Activated CD8-positive, alpha-beta memory T cell treated with anti-CD3 and anti-CD28 coated beads for 24 hours (primary cell): ENCODE data around the gene PCDHA1.
"Not testable (repeated sequence)": the region's sequence is repeated elsewhere in the genome, so short reads cannot be mapped to it uniquely, and the experiment has no call there.

Experiments
- DNase-seq: peaks from one replicate; pipeline ENCODE4 v3.0.0-alpha.2; 2020

PCDHA1 gene

GRCh38 chr5:140785905-140786686, at the start of gene PCDHA1:
PCDHA1 (plus strand) TSS chr5:140786140.
- no peak for DNase-seq

- no peak for DNase-seq
Observed at GRCh38 chr5:140737486-140737885, 48.5 kb upstream of the PCDHA1 start.

- no peak for DNase-seq
Observed at GRCh38 chr5:140741967-140742366, 44.0 kb upstream of the PCDHA1 start.

- DNase-seq: no peak
Observed at GRCh38 chr5:140753561-140753960, 32.4 kb upstream of the PCDHA1 start.

- DNase-seq: no peak
Observed at GRCh38 chr5:140764177-140764973, 21.6 kb upstream of the PCDHA1 start.

- no peak for DNase-seq
Observed at GRCh38 chr5:140767444-140767843, 18.5 kb upstream of the PCDHA1 start.

GRCh38 chr5:140780512-140780911, 5.4 kb upstream of the PCDHA1 start:
- no peak for DNase-seq

GRCh38 chr5:140787422-140787821, 1.5 kb downstream of the PCDHA1 start:
- DNase-seq: not testable (repeated sequence)

- DNase-seq: not testable (repeated sequence)
Observed at GRCh38 chr5:140787849-140788504, 2.0 kb downstream of the PCDHA1 start.

GRCh38 chr5:140791089-140791488, 5.1 kb downstream of the PCDHA1 start:
- DNase-seq: no peak

- no peak for DNase-seq
Observed at GRCh38 chr5:140794595-140795258, 8.8 kb downstream of the PCDHA1 start, which contains the start of gene PCDHA2. PCDHA2 (plus strand) TSS chr5:140794852.

- no peak for DNase-seq
Observed at GRCh38 chr5:140795259-140795641, 9.3 kb downstream of the PCDHA1 start.

GRCh38 chr5:140796072-140796717, 10.3 kb downstream of the PCDHA1 start:
- DNase-seq: not testable (repeated sequence)

GRCh38 chr5:140796718-140797095, 10.8 kb downstream of the PCDHA1 start:
- no peak for DNase-seq

GRCh38 chr5:140800816-140801493, 15.0 kb downstream of the PCDHA1 start, which contains the start of gene PCDHA3:
PCDHA3 (plus strand) TSS chr5:140801057.
- no peak for DNase-seq

GRCh38 chr5:140801494-140801841, 15.5 kb downstream of the PCDHA1 start:
- DNase-seq: no peak

GRCh38 chr5:140802381-140802780, 16.4 kb downstream of the PCDHA1 start:
- DNase-seq: not testable (repeated sequence)

GRCh38 chr5:140802781-140803271, 16.9 kb downstream of the PCDHA1 start:
- no peak for DNase-seq

- no peak for DNase-seq
Observed at GRCh38 chr5:140806834-140807775, 21.2 kb downstream of the PCDHA1 start, which contains the start of gene PCDHA4. PCDHA4 (plus strand) TSS chr5:140807068.

- not testable (repeated sequence) for DNase-seq
Observed at GRCh38 chr5:140808241-140808888, 22.4 kb downstream of the PCDHA1 start.
